GM19372 (cell line): ENCODE data around the gene OR14J1.
"Not testable (repeated sequence)": the region's sequence is repeated elsewhere in the genome, so short reads cannot be mapped to it uniquely, and the experiment has no call there.

Experiments used
- ATAC-seq: cut with Tn5 transposase; IDR thresholded peaks from one replicate; pipeline ENCODE4 v1.9.1; 2021; ENCODE audit warnings: mild to moderate bottlenecking, low read depth, moderate library complexity; ENCODE audit not compliant: unreplicated experiment

OR14J1 gene, protein sequence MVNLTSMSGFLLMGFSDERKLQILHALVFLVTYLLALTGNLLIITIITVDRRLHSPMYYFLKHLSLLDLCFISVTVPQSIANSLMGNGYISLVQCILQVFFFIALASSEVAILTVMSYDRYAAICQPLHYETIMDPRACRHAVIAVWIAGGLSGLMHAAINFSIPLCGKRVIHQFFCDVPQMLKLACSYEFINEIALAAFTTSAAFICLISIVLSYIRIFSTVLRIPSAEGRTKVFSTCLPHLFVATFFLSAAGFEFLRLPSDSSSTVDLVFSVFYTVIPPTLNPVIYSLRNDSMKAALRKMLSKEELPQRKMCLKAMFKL

DNA sequence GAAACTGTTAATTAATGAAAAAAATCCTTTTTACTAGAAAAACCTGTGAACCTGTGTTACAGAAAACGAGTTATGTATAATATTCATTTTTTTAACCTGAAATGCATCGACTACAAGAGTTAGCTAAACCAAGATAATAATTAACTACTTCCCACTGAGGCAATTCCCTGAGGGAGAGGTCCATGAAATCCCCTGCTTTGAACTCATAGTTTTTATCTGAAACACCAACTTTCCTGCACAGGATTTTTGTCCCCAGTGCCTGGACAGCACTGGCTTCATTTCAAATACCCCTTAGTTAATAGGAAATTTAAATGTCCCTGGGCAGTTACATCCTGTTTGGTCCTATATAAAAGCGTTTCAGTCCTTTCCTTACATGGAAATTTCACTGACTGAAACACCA lies at the start of gene OR14J1:
Gene OR14J1, plus strand, starts transcription at position 386 of the 400 bp plus-strand sequence. CDS start 4,989 bp downstream, outside the sequence.
- no peak for ATAC-seq

DNA sequence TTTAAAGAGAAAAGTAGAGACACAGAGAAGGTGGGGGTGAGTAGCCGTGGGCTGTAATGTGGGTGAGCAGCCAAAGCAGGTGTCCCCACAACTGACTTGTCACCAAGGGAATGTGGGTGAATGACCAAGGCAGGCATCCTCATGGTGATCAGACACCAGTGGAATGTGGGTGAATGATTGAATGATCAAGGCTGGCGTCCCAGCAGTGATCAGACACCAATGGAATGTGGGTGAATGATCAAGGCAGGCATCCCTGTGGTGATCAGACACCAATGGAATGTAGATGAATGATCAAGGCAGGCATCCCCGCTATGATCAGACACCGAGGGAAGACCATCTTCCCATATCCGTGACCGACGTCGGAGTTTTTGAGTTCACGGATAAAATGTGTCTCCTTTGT lies 49.8 kb upstream of the OR14J1 start:
- no peak for ATAC-seq

DNA sequence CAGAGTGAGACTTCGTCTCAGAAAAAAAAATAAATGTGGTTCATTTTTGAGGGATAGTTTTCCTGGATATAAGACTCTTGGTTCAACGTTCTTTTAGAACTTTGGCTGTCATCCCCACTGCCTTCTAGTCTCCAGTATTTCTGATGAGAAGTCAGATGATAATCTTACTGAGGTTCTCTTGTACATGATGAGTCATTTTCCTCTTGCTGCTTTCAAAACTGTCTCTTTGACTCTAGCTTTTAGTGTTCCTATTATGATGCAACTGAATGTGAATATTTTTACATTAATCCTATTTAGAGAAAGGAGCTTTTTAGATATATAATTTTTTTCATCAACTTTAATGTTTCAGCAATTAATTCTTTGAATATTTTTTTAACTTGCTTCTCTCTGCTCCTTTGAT lies 46.0 kb upstream of the OR14J1 start:
- no peak for ATAC-seq

DNA sequence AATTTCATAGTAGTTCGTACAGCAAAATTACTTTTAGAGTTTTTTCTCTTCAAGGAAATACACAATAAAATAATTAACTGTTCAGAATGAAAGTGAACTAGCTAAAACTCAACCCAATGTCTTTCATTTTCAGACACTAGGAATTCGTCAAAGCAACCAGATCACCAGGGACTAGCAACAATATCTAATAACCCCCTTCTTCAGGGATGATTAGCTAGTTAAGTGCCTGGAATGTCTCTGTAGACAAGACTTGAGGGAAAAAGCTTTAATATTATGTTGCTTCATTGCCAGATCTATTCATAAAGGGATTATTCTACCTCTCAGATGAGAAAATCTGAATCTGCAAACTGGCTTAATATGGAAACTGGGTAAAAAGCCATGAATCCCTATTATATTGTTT lies 41.8 kb upstream of the OR14J1 start:
- no peak for ATAC-seq

DNA sequence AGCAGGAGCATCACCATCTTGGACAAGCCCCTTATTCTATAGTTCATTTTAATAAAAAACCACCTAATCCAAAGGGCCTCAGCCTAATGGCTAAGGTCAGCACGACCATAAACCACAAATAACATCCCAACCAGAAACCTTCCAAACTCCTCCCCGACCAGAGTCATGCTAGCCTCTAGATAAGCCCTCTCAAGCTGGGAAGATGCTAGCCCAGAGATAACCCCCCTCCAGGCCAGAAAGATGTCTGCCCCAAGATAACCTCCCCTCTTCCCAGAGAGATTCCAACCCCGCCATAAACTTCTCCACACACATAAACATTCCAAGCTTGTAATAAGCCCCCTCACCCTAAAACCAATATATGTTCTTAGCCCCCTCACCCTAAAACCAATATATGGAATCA lies 38.5 kb upstream of the OR14J1 start:
- no peak for ATAC-seq

DNA sequence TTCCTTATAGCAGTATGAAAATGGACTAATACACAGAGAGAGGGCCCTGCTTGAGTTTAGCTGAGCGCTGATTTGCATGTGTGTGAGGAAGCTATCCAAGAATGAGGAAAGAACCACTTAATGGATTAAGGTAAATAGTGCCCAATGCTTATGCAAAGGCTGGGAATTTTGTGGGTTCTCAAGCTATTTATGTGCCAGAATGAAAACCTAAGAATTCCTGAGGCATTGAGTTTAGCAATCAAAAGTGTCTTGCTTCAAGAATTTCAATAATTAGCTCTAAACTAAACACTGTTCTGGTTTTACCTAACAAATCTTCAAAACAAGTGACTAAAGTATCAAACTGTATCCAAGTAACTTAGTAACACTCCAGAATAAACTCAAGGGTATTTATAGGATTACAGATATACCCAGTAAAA lies 7.0 kb upstream of the OR14J1 start:
- ATAC-seq, result no peak

DNA sequence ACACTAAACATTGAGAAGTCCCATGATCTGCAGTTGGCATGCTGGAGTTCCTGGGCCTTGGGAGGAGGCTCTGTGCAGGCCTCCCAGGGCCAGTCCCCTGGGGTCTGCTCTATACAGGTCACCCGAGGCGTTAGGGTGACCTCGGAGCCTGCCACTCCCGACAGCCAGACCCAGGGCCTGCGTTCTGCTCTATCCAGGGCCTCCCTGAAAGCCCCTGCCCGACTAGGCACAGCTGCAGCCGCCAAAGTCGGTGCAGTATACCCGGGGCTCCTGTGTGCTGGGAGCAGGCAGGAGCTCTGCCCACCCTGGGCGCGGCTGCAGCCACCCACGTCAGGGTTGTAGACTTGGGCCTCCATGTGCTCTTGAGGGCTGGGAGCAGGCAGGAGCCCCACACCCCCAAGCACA lies 6.3 kb upstream of the OR14J1 start:
- no peak for ATAC-seq

DNA sequence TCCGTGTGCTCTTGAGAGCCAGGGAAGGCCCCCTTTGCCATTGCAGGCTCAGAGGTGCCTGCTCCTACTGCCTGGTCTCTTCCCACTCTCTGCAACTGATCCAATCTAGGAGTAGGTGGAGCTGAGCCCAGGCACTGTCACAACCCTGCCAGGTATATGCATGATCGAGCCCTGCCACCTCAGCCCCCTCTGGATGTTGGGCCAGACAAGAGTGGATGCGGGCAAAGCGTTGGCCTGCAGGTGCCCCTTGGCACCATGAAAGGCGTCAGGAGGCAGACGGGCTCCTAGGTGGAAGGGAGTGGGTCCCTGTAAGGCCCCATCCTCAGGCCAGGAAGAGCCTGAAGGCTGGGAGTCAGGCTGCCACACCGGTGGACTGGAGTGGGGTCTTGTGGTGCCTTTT lies 5.9 kb upstream of the OR14J1 start:
- no peak for ATAC-seq

DNA sequence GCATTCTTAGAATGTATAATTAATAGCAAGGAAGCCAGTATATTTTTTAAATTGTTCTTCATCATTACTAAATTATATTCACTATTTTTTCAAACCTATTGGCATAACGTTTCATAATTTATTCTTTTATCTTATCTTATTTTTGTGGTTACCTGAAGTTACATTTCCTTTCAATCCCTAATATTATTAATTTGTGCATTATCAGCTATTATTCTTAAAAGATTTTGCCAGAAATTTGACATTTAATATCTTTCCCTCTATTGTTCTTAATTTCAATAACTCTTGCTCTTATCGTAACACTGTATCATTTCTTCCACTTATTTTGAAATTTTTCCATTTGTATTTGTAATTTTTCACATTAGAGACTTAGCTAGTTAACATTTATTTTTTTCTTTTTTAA lies 18.4 kb downstream of the OR14J1 start:
- no peak for ATAC-seq

DNA sequence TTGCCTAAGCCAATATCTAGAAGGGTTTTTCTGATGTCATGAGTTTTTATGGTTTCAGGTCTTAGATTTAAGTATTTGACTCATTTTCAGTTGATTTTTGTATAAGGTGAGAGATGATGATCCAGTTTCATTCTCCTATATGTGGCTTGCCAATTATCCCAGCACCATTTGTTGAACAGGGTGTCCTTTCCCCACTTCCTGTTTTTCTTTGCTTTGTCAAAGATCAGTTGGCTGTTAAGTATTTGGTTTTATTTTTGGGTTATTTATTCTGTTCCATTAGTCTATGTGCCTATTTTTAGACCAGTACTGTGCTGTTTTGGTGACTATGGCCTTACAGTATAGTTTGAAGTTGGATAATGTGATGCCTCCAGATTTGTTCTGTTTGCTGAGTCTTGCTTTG lies 21.8 kb downstream of the OR14J1 start:
- not testable (repeated sequence) for ATAC-seq

DNA sequence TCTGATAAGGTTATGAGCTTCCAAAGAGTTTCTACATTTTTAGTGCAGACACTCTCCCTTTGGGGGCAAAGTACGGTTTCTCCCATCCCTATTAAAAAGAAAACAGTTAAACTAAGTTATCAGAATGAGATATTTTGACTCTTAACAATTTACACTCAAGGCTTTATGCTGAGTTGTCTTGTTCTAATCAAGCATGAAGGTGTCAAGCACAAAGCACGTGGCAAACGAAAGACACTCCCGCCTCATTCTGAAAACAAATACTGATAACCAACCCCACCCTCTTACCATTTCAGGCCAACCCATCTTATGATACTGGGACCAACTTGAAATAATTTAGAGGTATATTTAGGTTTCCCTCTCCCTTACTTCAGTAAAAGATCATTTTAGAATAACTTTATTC lies 24.3 kb downstream of the OR14J1 start:
- ATAC-seq, result no peak

DNA sequence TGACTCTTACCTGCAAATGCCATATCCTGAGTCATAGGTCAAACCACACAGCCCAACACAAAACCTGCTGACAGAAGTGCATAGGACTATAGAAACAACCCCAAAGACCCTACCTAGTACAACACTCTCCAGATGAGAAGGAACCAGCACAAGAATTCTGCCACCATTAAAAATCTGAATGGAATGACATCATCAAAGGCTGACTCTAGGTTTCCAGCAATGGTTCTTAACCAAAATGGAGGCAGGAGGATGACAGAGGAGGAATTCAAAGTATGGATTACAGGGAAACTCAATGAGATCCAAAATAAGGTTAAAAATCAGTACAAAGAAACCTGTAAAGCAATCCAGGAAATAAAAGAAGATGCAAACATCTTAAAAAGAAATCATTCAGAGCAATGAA lies 31.2 kb downstream of the OR14J1 start:
- ATAC-seq, result no peak

DNA sequence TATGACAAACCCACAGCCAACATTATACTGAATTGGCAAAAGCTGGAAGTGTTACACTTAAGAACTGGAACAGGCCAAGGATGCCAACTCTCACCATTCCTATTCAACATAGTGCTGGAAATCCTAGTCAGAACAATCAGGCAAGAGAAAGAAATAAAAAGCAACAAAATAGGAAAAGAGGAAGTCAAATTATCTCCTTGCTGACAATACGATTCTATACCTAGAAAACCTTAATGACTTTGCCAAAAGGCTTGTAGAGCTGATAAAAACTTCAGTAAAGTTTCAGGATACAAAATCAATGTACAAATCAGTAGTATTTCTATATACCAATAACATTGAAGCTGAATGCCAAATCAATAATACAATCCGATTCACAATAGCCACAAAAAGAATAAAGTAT lies 34.8 kb downstream of the OR14J1 start:
- ATAC-seq, result no peak

DNA sequence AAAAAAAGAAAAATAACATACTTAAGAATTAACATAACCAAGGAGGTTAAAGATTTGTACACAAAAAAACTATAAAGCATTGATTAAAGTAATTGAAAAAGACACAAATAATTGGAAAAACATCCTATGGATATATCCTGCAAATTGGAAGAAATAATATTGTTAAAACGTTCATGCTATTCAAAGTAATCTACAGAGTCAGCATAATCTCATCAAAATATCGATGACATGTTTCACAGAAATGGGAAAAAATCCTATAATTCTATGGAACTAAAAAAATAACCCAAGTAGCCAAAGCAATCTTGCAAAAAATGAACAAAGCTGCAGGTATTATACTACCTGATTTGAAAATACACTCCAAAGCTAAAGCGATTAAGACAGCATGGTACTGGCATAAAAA lies 43.9 kb downstream of the OR14J1 start:
- no peak for ATAC-seq

DNA sequence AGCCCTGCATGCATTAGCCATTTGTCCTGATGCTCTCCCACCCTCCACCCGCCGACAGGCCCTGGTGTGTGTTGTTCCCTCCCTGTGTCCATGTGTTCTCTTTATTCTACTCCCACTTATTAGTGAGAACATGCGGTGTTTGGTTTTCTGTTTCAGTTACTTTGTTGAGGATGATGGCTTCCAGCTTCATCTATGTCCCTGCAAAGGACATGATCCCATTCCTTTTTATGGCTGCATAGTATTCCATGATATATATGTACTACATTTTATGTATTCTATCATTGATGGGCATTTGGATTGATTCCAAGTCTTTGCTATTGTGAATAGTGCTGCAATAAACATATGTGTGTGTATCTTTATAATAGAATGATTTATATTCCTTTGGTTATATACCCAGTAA lies 47.8 kb downstream of the OR14J1 start:
- ATAC-seq, result not testable (repeated sequence)

DNA sequence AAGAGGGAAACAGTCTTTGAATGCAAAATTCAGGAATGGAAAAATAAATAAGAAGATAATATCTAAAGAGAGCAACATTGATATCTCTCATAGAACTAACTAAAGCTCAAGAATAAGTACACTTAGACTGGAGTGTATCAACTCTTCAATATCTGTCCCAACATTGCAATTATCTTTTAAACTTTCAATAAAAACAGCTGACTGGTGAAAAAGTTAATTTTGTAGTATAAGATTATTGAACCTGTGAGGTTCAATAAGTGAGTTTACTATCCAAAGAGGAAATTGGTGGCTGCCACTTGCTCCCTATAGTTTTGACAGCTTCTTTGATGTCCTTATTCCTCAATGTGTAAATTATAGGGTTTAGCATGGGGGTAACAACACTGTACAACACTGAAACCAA lies 53.5 kb downstream of the OR14J1 start:
- ATAC-seq, result no peak

DNA sequence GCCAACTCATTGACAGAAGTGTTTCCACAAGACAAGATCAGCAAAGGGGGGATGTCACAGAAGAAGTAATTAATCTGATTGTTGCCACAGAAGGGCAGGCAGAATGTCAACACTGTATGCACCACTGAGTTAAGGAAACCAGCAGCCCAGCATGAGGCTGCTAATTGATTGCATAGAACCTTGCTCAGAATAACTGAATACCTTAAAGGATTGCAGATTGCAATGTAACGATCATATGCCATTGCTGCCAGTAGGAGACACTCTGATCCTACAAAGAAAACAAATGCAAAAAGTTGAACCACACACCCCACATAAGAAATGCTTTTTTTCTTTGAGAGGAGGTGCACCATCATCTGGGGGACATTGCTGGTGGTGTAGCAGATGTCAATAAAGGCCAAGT lies 54.1 kb downstream of the OR14J1 start:
- no peak for ATAC-seq
